ENCODE measurements around the gene LRCH4. TPM values are rescaled to one million over a fixed set of nuclear protein-coding genes. Genes with fewer than 3 reads are reported as not detected.

LRCH4 gene
- total RNA-seq, 1 experiment from 2014 or later, result 3.7 TPM

GRCh38 chr7:100609958-100610357, 24.0 kb upstream of the LRCH4 start:
- DNase-seq (ENCODE audit: low read depth), result no peak
- in situ Hi-C loops (cut with HindIII; ENCODE audit: low pct_unique_long_range_greater_than_20kb, low sequenced_read_pairs), result no loop called here

GRCh38 chr7:100607111-100607510, 21.2 kb upstream of the LRCH4 start:
- peak; percentile 46 for DNase-seq (ENCODE audit: low read depth)
- in situ Hi-C loops (cut with HindIII; ENCODE audit: low pct_unique_long_range_greater_than_20kb, low sequenced_read_pairs), result no loop called here

GRCh38 chr7:100606313-100606712, 20.4 kb upstream of the LRCH4 start:
- DNase-seq (ENCODE audit: low read depth), result no peak
- in situ Hi-C loops (cut with HindIII; ENCODE audit: low pct_unique_long_range_greater_than_20kb, low sequenced_read_pairs), result no loop called here

GRCh38 chr7:100604976-100605911, 19.3 kb upstream of the LRCH4 start:
- in situ Hi-C loops (cut with HindIII; ENCODE audit: low pct_unique_long_range_greater_than_20kb, low sequenced_read_pairs), result no loop called here

GRCh38 chr7:100604028-100604975, 18.4 kb upstream of the LRCH4 start:
- DNase-seq (ENCODE audit: low read depth), result peak; percentile 67
- in situ Hi-C loops (cut with HindIII; ENCODE audit: low pct_unique_long_range_greater_than_20kb, low sequenced_read_pairs), result no loop called here

More at GRCh38 chr7:100604976-100605911, 19.3 kb upstream of the LRCH4 start:
- DNase-seq (ENCODE audit: low read depth), result no peak

GRCh38 chr7:100603726-100604027, 17.7 kb upstream of the LRCH4 start:
- DNase-seq (ENCODE audit: low read depth), result no peak
- in situ Hi-C loops (cut with HindIII; ENCODE audit: low pct_unique_long_range_greater_than_20kb, low sequenced_read_pairs), result no loop called here

- DNase-seq (ENCODE audit: low read depth), result no peak
- in situ Hi-C loops (cut with HindIII; ENCODE audit: low pct_unique_long_range_greater_than_20kb, low sequenced_read_pairs), result no loop called here
Measured at GRCh38 chr7:100602889-100603725, 17.2 kb upstream of the LRCH4 start.

GRCh38 chr7:100600730-100601038, 14.8 kb upstream of the LRCH4 start:
- DNase-seq (ENCODE audit: low read depth), result no peak
- in situ Hi-C loops (cut with HindIII; ENCODE audit: low pct_unique_long_range_greater_than_20kb, low sequenced_read_pairs), result no loop called here

GRCh38 chr7:100599911-100600729, 14.2 kb upstream of the LRCH4 start:
- in situ Hi-C loops (cut with HindIII; ENCODE audit: low pct_unique_long_range_greater_than_20kb, low sequenced_read_pairs), result no loop called here
- no peak for DNase-seq (ENCODE audit: low read depth)

- DNase-seq (ENCODE audit: low read depth), result no peak
- in situ Hi-C loops (cut with HindIII; ENCODE audit: low pct_unique_long_range_greater_than_20kb, low sequenced_read_pairs), result no loop called here
Measured at GRCh38 chr7:100598425-100598824, 12.5 kb upstream of the LRCH4 start.

GRCh38 chr7:100595188-100595587, 9.3 kb upstream of the LRCH4 start:
- in situ Hi-C loops (cut with HindIII; ENCODE audit: low pct_unique_long_range_greater_than_20kb, low sequenced_read_pairs), result no loop called here
- DNase-seq (ENCODE audit: low read depth), result no peak

- in situ Hi-C loops (cut with HindIII; ENCODE audit: low pct_unique_long_range_greater_than_20kb, low sequenced_read_pairs), result no loop called here
- DNase-seq (ENCODE audit: low read depth), result no peak
Measured at GRCh38 chr7:100591596-100591995, 5.7 kb upstream of the LRCH4 start.

- no peak for DNase-seq (ENCODE audit: low read depth)
- in situ Hi-C loops (cut with HindIII; ENCODE audit: low pct_unique_long_range_greater_than_20kb, low sequenced_read_pairs), result no loop called here
Measured at GRCh38 chr7:100590077-100590737, 4.3 kb upstream of the LRCH4 start.

GRCh38 chr7:100589341-100589947, 3.5 kb upstream of the LRCH4 start:
- in situ Hi-C loops (cut with HindIII; ENCODE audit: low pct_unique_long_range_greater_than_20kb, low sequenced_read_pairs), result no loop called here
- DNase-seq (ENCODE audit: low read depth), result no peak

- no peak for DNase-seq (ENCODE audit: low read depth)
- in situ Hi-C loops (cut with HindIII; ENCODE audit: low pct_unique_long_range_greater_than_20kb, low sequenced_read_pairs), result no loop called here
Measured at GRCh38 chr7:100588438-100588837, 2.5 kb upstream of the LRCH4 start.

- in situ Hi-C loops (cut with HindIII; ENCODE audit: low pct_unique_long_range_greater_than_20kb, low sequenced_read_pairs), result no loop called here
- DNase-seq (ENCODE audit: low read depth), result peak; percentile 100
Measured at GRCh38 chr7:100586266-100587025, 517 bp upstream of the LRCH4 start, which contains the start of gene FBXO24. Gene FBXO24 (plus strand): TSS chr7:100586328. CDS start chr7:100586626, 298 bp downstream.
